Right kidney (tissue), 1 donor: Measurements from ENCODE around the gene SLC22A12.

Experiments
- DNase-seq: peaks from one replicate; pipeline ENCODE4 v3.0.0-alpha.2; 2016

The SLC22A12 gene

DNA sequence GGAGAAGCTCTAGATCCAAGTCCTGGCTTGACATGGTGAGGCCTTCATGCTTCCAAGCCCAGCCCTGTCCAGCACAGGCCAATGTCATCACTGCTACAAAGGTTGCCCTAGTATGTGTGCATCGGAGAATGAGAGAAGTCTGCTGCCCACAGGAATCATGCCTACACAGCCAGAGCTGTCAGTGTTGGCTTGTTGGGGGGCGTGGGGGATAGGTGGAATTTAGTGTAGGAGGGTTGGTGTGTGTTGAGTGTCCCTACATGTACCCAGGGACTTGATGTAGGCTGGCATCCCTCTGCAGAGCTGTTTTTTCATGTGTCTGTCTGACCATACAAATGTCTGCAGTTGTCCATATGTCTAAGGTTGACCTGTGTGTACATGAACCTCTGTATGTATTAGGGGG lies 37.6 kb downstream of the SLC22A12 start:
- DNase-seq, result no peak

DNA sequence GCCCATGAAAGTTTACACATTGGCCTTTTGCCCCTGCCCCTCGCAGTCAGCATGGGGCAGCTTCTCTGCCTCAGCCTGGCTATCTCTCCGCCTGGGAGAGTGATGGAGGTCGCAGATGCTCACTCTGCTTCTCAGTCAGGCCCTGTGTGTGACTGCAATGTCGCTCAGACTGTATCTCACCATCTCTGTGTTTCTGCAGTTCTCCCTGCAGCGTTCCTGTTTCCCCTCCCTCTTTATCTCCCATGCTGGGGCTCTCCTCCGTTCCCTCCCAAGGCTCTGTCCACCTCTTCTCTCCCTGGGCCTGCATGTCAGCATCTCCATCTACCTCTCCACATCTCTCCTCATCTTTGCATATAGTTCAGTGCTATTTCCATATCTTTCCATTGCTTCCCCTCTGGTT lies 38.1 kb downstream of the SLC22A12 start:
- no peak for DNase-seq

DNA sequence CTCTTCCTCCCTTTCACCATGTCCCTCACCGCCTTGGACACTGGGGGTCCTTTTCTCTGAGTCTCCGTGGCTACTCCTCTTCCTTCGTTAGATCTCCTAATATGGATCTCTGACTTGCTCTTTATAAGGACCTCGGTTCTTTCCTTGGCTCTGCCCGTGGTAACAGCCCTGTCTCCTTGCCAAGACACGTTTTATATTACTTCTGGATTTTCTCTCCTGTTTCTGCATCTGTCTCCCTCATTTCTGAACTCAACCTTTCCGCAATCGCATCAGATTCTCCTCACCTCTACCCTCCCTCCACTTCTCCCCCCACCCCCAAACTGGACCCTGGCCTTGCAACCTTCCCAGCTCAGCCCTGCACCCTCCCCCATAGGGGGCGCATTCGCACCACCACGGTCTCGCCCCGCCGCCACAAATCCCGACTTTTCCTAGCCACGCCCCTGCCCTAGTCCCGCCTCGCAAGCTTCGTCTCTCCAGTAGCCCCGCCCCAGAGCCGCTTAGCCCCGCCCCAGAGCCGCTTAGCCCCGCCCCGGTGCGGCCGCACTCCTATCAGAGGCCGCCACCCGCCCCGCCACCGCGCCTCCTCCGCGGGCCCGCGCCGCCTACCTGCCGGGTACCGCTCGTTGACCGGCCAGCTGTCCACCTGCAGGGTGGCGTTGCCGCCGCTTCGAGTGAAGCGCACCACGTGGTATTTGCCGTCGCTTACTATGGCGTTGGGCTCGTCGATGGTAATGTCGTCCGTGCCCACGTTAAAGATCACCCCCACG lies 39.0 kb downstream of the SLC22A12 start:
- DNase-seq, result no peak

DNA sequence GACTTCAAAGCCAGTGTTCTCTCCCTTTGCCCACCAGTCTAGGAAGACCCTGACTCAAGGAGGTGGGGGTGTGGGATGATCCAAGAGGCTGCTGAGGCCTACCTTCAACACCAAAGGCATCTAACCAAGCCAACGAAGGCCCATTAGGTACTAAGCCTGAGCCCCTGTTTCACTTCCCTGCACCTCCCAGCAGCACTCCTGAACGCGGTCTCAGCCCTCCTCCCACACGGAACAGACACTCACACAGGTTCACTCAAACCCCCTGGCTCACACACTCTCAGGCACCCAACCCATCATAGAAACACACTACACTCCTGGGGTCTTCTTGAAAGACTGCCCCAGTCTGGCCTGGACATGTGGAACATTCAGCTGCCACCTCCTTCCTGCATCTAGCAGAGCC lies 40.7 kb downstream of the SLC22A12 start:
- DNase-seq, result no peak

DNA sequence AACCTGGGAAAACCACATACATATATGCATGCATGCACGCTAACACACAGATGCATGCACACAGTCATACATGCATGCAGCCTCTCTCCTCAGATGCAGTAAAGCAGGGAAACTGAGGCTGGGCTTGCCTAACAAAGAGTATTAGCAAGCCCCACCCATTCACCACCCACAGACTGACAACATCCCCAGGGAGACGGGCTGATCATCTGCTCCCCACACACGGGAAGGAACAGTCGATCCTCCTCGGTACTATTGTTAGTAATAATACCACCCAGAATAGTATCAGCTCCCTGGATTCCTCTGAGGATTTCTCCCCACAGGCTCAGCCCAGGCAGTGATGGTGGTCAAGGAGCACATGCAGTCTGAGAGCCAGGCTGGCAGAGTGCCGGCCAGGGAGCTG lies 41.2 kb downstream of the SLC22A12 start:
- no peak for DNase-seq

DNA sequence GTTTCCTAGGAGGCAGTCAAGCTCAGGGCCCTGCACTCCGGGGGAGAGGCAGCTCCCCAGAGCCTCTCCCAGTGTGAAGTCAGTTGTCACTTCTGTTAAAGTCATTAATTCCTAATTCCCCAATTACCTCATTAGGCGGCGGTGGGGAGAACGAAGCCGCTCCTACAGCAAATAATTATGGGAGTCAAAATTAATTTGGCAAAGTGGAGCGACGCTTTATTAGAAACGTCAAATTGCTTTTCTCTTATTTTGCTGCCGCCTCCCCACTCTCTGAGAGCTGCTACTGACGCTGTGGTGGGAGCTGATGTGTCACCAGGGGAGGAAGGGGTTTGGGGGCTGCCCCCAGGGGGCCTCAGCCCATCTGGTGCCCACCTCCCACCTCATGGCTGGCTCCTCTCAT lies 41.6 kb downstream of the SLC22A12 start:
- DNase-seq, result no peak

DNA sequence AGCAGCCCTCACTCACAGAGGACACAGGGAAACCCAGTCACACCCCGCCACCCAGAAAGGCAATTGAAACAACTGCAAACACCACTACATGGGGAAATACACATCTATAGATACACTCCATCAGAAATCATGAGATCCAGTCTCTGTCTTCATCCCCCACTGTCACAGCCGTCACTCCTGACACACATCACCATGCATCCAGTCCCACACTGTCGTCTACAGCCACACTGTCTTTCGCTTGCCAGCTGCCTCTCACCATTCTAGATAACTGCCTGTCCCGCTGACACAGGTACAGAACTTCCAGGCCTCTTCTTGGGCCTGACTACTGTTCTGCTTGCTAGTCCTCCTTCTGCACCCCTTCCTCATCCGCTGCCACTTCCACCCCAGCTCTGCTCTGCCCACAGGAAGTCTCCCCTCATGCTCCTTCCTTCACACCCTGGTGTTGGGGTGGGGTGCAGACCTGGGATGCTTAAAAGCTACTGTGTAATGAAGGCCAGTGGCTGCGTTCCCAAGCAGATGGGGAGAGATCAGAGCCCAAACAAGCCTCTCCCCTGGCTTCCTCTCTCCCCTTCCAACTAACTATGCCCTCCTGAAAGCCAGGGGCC lies 42.6 kb downstream of the SLC22A12 start:
- no peak for DNase-seq

DNA sequence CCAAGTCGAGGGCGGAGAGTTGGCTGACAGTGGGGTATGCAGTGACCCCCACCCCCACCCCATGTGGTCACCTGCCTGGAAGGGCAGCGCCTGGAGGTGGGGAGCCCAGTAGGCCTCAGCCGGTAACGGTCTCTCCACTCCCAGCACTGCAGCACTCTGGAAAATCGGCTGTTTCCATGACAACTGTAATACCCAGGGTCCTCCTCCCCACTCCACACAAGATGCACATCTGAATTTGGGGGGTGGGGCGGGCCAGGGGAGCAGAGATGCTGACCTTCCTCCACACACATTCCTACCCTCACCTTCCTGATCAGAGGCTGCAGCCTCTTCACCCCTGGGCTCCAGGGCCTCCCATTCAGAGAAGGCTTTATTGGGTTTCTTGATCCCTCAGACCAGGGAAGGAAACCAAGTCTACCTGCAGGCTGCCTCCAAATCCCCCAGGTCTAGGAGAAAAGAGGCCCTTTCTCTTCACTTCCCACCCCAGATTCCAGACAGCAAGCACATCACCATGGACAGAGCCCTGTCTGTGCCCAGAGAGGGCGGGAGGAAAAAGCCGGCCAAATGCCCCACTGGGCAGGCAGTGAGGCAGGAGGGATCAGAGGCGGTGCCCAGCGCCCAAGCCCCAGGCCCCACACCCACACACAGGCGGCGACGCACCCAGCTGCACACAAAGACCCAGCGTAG lies 46.5 kb downstream of the SLC22A12 start:
- no peak for DNase-seq

DNA sequence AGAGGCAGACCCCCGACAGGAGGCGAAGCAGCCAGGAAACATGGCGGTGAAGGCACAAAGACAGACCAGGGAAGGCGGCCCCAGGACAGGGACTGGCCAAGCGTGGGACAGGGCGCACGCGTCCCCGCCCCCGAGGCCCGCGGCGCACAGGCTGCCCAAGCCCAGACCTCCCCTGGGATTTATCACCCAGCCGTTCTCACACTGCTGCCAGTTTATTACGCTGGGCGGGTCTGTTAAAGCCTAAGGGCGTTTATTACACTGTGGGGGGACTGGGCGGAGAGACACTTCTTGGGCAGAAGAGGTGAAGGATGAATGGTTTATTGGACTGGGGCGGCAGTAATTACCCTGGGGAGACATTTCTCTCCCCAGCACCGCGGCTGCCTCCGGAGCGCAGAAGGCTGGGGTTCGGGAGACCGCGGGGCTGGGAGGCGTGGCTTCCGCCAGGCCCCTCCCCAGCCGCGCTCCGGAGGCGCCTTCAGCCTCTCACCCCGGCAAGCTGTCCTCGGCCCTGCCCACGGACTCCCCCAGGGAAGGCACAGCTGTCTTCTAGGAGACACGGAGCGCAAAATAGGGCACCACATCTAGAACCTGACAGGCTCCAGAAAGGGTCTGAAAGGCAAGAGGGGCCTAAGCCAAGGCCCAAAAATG lies 47.1 kb downstream of the SLC22A12 start:
- peak; percentile 80 for DNase-seq

DNA sequence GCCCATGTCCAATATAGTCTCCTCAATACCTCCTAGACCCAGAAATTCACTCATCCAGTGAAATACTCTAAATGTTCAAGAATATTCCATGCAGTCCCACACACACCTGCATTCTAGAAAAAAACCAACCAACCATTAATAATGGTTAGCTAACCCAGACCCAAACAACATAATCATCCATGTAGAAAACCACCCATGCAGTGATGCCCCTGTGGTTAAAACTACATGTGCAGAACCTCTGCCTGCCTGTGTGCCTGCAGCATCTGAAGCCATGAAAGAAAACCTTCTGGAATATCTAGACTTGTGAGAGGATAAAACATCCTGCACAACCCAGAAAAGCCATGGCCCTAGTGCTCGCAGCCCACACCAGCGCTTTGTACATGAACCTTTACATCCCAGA lies 47.8 kb downstream of the SLC22A12 start:
- no peak for DNase-seq

DNA sequence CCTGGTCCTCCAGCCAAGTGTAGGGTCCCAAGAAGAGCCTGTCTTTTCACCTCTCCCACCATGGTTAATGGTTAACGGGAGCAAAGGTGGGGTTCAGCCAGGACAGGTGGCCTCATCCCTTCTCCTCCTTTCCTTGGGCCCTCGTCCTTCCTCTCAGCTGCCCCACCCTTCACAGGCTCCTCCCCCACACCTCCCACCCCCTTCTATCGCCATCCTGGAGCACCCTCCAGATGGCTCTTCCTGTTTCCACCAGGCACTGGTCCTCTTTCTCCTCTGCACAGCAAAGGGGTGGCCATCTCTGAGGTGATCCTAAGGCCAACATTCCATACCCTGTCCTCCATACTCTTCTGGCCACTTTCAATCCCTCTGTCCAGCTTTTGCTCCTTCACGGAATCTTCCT lies 48.9 kb downstream of the SLC22A12 start:
- DNase-seq, result no peak

DNA sequence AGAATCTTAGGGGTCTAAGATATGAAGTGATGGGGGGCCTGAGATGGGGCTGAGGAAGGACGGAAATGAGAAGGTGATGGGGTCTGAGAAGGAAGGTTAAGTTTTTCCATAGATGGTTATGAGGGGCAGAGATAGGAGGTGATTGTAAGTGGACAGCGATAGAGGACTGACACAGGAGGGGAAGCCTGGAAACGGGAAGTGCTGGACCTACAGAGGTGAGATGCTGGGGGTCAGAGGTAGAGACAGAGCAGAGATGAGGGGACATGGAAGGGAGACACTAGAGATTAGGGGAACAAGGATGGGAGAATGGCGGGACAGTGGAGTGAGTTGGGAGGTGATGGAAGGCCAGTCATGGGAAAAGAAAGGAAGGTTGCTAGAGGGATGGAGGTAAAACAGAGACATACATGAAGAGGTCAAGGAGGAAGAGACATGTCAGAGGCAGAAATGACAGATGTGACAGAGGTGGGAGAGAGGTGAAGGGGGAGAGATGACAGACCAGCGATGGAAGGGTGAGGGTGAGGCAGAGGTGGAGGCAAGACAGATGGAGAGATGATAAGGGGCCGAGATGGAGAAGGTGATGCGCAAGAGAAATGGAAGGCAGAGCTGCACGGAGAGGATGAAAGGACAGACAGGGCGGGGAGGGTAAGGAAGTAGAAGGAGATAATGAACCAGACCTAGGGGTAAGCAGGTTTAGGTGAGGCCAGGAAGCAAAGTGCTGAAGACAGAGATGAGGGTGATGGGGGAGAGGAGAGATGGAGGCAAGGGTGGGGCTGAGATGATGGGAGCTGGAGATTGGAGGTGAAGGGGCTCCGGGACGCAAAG lies 50.8 kb downstream of the SLC22A12 start:
- no peak for DNase-seq

DNA sequence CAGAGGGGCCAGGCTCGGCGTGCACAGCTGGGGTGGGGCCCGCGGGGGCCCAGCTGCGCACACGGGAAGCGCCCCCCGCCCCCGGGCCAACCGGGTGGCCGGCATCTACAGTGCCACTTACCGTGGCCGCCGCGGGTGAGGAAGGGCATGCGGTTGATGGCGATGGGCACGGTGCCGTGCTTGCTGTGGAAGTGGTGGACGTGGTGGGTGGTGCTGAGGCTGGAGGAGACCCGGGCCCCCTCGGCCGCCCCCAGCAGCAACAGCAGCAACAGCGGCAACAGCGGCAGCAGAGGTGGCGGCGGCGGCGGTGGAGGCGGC lies 51.4 kb downstream of the SLC22A12 start:
- DNase-seq, result peak; percentile 31

DNA sequence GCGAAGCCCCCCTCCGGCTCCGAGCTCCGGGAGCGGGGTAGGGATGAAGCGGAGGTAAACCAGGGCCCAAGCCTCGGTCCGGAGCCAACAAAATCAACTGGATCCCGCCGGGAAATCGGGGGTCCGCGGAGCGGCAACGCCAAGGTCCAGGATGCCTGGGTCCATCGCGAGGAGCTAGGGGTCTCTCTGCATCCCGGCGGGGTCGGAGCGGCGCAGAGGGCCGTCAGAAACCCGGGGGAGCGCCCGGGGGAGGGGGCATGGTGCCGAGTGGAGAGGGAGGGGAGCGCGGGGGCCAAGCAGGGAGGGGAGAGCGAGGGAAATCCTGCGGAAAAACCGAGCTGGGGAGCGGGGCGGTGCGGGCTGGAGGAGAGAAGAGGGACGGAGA lies 51.8 kb downstream of the SLC22A12 start:
- DNase-seq, result peak; percentile 57

DNA sequence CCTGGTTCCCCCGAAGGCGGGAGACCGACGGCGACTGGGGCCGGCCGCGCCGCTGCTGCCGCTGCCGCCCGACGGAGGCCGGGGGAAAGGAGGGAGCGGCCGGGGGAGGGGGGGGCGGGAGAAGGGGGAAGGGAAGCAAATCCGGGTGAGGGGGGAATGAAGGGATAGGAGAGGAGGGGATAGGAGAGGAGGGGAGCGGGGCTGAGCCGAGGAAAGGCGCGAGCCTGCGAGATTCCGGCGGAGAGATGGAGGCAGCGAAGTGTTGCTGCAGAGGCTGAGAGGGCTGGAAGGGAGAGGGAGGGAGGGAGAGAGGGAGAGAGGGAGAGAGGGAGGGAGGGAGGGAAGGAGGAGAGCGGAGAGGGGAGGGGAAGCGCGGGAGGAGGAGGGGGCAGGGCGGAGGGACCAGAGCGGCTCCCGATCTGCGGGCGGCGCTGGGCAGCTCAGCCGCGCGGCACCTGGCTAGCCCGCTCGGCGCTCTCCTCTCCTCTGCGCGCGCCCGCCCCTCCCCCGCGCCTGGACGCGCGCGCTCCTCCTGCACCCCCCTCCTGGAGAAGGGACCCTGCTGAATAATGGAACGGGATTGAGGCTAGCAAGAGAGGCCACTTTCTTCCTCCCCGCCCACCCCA lies 52.3 kb downstream of the SLC22A12 start:
- peak; percentile 47 for DNase-seq

DNA sequence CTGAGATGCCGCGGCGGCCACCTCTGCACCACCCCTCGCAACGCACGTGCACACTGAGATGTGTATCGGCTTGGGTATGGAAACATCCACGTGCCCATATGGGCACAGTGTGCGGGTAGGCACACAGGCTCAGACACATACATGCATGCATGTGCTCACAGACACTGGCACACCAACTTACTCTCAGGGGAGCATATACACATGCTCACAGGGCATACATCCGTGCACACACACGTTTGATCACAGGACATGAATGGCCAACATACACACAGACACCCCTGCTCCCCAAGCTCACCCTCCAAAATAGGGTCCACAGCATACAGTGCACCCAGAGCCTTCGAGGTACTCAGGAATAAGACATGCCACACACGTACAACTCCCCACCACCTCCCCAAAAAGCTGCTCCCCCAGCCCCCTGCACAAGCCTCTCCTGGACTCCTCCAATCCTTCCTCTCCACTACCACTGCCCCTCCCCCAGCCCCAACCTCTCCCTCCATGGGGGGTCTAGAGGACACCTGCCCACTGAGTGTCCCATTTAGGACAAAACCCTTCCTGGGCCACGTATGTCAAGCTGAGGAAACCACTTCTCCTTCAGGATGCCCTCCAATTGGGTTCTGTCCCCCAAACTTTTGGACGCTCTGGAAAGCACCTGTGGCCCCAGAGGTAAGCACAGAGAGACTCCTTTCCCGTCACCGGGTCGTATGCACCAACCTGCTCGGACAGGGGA lies 53.1 kb downstream of the SLC22A12 start:
- peak; percentile 40 for DNase-seq

DNA sequence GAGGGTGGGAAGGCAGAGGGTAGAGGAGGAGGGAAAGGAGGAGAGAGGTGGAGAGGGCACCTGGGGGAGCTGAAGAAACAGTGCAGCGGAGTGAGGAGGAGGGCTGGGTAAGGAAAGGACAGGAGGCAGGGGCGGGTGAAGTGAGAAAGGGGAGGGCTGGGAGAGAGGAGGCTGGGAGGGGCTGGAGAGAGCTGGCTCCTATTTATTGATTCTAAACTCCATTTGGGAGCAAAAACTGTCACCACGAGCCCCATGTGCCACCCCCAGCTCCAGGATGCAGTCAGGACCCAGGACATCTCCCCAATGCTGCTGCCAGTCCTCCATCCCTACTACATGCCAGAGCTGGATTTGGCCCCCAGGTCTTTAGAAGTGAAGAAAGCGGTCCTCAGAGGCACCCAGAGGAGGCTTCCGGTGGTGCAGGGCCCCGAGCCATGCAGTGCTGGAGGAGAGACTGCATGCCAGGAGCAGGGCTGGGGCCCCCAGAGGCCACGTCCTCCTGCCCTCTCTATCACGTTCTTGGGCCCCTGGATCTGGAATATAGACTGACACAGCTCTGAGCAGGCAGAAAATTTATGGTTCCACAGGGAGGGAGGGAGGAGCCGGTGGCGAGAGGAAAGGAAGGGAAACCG lies 53.7 kb downstream of the SLC22A12 start:
- peak; percentile 57 for DNase-seq

DNA sequence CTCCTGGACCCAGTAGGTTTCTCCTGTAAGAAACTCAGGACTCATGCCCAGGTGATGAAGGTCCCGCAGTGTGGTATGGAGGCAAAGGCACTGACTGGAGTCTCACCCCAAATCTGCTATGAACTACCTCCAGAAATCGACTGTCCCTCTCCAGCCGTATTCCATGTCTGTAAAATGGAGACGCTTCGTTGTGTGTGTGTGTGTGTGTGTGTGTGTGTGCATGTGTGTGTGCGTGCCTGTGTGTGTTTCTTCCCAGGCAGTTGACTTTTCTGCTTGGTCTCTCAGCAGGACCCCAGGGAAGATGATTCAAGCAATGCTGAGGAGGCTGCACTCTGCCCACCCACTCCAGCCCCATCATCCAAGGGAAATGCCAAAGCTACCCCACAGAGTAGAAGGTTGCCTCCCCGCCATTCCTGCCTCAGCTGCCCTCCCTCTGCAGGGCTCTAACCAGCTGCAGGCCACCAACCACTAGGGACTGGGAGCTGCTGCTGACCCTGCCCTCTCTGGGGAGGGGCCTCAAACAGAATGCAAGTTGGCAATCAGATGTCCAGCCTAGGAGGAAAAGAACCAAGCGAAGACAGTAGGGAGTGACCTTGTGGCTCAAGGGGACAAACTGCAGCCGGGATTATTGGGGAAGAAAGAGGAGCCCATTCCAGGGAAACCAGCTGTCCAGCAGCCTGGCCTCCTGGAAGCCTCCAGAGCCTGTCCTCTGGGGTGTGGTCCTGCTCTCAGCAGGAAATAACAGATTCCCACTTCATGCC lies 56.2 kb downstream of the SLC22A12 start:
- no peak for DNase-seq

DNA sequence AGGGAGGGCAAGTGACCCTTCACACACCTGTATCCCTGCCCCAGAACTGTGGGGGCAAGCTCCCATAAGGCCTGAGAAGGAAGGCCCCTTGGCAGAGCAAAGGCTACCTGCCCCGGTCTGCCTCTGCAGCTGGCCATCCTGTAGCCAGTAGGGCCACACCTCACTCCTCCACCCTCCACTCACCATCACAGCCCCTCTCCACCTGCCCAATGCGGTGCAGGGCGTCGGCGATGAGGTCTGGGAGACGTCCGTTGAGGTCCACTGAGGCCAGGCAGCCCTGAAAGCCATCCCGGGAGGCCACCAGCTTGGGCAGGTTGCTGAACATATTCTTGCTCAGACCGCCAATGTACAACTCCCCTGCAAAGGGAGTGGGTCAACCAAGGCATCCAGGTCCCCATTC lies 57.5 kb downstream of the SLC22A12 start:
- no peak for DNase-seq

DNA sequence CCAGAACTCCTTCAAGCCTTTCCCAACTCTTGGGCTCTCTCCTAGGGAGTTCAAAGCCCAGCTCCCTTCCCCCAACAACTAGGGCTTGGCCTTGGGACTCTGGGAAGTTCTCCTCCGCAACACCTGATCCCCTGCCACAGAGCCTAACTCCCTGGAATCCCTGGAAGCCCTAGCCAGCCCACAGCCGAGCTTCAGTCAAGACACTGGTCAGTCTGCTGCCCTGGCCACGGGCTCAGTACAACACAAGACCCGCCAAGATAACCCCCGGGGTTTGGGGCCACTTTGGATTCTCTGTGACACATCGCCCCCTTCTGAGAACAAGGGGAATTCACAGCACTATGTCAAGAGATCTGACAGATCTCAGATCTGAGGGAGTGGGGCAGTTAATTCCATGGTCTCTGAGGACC lies 58.3 kb downstream of the SLC22A12 start:
- peak; percentile 51 for DNase-seq
